Mesothelial cell of epicardium (in vitro differentiated cells): ENCODE results near the gene ANKZF1. TPM values are rescaled to one million over a fixed set of nuclear protein-coding genes. Genes with fewer than 3 reads are reported as not detected.

Source experiments
- DNase-seq, 2 experiments: peaks; one replicate each; pipeline ENCODE4 v3.0.0; 2021; ENCODE audit warnings: low spot score in 2 of 2; ENCODE audit not compliant: unreplicated experiment in 2 of 2
- H3K27ac Mint-ChIP-seq: 2 replicates; pipeline ENCODE4 v1.8.0; 2021; ENCODE audit warnings: mixed read lengths
- H3K27me3 Mint-ChIP-seq: 2 replicates; pipeline ENCODE4 v1.8.0; 2021; ENCODE audit warnings: low read depth, mixed read lengths
- H3K36me3 Mint-ChIP-seq: 2 replicates; pipeline ENCODE4 v1.8.0; 2021; ENCODE audit warnings: mixed read lengths
- H3K4me1 Mint-ChIP-seq: 2 replicates; pipeline ENCODE4 v1.8.0; 2021; ENCODE audit warnings: mixed read lengths
- H3K4me3 Mint-ChIP-seq: 2 replicates; pipeline ENCODE4 v1.8.0; 2021; ENCODE audit warnings: mild to moderate bottlenecking, moderate library complexity, mixed read lengths
- H3K9me3 Mint-ChIP-seq: 2 replicates; pipeline ENCODE4 v1.8.0; 2021; ENCODE audit warnings: mixed read lengths
- total RNA-seq: library from RNA; stranded (reverse); gene quantifications from 3 replicates; pipeline ENCODE4 v1.2.1, GENCODE V29; 2021
- TF ChIP-seq, protein P1 (sequence below): fragments of 200-600 bp; sonication (generic); IDR thresholded peaks from one replicate; pipeline ENCODE4 v1.5.0; 2021; ENCODE audit warnings: antibody characterized with exemption; ENCODE audit not compliant: unreplicated experiment

Gene ANKZF1
- total RNA-seq, 1 donor from 2014 or later = 65.3 TPM

DNA sequence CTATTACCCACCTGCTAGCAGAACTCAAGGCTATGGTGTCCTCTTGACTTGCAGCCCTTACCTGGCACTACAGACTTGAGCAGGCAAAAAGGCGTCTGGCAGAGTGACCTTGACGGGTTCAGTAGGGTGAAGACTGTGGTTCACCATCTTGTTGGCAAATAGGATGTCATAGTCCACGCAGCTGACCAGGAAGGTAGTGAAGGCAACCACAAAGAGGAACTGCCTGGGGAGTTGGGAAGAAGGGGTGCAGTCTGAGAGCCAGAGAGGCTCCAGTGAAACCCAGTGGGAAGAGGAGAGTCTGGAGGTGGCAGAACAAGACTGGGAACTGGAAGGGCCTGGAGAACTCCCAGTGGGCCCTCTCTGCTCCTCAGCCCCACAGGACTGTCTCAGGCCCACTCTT, 4.3 kb upstream of the ANKZF1 start:
- TF ChIP-seq, protein P1, sequence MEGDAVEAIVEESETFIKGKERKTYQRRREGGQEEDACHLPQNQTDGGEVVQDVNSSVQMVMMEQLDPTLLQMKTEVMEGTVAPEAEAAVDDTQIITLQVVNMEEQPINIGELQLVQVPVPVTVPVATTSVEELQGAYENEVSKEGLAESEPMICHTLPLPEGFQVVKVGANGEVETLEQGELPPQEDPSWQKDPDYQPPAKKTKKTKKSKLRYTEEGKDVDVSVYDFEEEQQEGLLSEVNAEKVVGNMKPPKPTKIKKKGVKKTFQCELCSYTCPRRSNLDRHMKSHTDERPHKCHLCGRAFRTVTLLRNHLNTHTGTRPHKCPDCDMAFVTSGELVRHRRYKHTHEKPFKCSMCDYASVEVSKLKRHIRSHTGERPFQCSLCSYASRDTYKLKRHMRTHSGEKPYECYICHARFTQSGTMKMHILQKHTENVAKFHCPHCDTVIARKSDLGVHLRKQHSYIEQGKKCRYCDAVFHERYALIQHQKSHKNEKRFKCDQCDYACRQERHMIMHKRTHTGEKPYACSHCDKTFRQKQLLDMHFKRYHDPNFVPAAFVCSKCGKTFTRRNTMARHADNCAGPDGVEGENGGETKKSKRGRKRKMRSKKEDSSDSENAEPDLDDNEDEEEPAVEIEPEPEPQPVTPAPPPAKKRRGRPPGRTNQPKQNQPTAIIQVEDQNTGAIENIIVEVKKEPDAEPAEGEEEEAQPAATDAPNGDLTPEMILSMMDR = no peak
- no peak overlapping the region for H3K4me3 Mint-ChIP-seq

DNA sequence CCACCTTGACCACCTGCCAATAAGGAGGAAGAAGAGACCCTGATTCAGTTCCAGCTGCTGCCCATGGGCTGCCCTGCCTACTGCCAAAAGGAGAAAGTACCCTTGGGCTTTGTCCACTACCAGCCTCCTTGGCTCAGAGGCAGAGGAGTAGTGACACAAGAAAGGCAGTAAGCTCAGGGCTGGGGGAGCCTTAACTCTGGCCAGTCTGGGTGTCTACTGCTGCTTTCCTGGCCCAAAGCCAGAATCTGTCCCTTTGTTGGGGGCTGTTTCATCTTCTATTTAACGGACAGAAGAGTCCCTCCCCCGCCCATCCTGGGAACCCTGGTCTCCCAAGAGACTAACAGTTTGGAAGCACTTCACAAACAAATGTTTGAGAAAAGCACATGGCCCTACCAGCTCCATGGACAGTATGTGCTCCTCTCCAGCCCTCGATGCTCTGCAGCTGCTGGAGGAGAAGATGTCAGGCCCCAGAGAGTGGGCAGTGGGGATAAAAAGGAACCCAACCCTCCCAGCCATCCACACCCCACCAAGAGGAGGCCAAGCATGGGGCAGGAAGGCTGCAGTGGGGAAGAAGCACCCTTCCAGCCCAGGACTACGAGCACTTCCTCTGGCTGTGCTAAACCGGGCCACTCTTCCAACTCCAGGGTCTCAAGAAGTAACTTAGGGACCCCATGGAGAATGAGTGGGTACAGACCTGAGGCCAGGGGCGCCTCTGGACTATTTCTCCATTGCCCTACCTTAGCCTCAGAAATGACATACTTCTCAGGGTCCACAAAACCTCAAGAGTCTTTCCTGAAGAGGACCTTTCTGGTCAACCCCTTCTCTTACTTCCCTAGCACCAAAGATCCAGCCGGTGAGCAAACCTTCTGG, 1.3 kb upstream of the ANKZF1 start:
- TF ChIP-seq, protein P1 = no peak
- Mint-ChIP-seq H3K36me3 (peaks cover 24% of the 10 kb centered on the region), H3K4me1 (peaks cover 23% of the 10 kb centered on the region), H3K27me3 (no peaks in the 10 kb centered on the region), H3K27ac (peak overlapping the region; percentile 76), H3K9me3 (no peaks in the 10 kb centered on the region), H3K4me3 (peak overlapping the region; percentile 99)
- DNase-seq = no peak

More for the DNA sequence above, 4.3 kb upstream of the ANKZF1 start:
- no peak for DNase-seq
- H3K4me1 Mint-ChIP-seq = peaks cover 19% of the 10 kb centered on the region
- no peaks in the 10 kb centered on the region for H3K27me3 Mint-ChIP-seq
- no peaks in the 10 kb centered on the region for H3K9me3 Mint-ChIP-seq
- no peak overlapping the region for H3K27ac Mint-ChIP-seq
- H3K36me3 Mint-ChIP-seq = peaks cover 31% of the 10 kb centered on the region

DNA sequence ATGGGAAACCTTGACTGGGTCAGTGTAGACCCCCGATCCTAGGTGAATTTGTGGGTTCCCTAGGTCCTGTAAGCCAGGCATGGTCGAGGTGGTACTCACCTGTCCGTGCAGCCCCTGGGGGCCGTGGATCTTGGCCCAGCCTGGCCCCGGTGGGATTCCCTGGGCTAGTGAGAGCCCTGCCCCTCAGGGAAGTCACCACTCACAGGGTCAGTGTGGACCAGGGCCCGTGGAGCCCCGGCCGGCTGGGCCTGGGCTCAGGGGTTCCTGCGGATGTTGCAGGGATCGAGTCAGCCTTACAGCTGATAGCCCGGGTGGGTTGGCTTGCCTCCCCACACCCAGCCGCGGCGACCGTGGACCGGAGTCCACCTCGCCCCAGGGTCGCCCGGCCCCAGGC, 698 bp upstream of the ANKZF1 start:
- no peak for DNase-seq
- peaks cover 23% of the 10 kb centered on the region for H3K4me1 Mint-ChIP-seq
- TF ChIP-seq, protein P1 = no peak
- H3K27ac Mint-ChIP-seq = peak overlapping the region; percentile 76
- peaks cover 20% of the 10 kb centered on the region for H3K36me3 Mint-ChIP-seq
- peak overlapping the region; percentile 99 for H3K4me3 Mint-ChIP-seq
- H3K9me3 Mint-ChIP-seq = no peaks in the 10 kb centered on the region
- H3K27me3 Mint-ChIP-seq = no peaks in the 10 kb centered on the region

DNA sequence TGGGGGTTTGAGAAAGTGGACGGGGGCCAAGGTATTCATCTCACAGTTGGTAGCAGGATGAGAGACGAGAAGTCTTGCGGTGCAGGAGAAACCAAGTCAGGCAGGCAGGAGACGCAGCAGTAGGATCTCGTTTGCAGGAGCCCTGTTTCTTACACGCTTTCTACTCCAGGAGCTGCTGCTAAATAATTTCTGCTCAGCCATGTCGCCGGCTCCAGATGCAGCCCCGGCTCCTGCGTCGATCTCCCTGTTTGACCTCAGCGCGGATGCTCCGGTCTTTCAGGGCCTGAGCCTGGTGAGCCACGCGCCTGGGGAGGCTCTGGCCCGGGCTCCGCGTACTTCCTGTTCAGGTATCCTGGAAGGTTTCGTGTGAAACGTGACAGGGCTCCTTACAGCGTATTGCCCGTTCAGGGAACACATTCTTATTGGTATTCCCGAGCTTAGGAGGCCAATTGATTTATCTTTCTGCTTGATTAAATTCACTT, 494 bp downstream of the ANKZF1 start:
- H3K4me1 Mint-ChIP-seq = peaks cover 23% of the 10 kb centered on the region
- TF ChIP-seq, protein P1 = no peak
- H3K27ac Mint-ChIP-seq = peak overlapping the region; percentile 98
- DNase-seq = peak in 1 of 2 experiments; percentile 55
- H3K4me3 Mint-ChIP-seq = peak overlapping the region; percentile 99
- no peaks in the 10 kb centered on the region for H3K9me3 Mint-ChIP-seq
- H3K27me3 Mint-ChIP-seq = no peaks in the 10 kb centered on the region
- peaks cover 15% of the 10 kb centered on the region for H3K36me3 Mint-ChIP-seq

DNA sequence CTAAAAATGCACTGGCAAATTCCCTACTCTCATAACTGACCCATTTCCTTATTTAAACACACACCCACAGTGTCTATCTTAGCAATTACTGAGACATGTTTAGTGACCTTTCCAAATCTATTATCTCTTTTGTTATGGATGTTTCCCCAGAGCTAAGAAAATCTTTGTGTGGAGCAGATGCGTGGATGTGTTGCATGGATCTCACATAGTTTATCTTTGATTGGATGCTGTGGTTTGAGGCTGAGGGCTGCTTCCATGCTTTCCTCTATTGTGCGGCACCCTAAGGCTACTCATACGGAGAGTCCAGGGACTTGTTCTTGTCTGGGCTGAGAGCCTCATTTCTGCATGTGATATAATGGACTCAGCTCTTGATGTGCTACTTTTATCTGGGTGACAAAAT, 4.7 kb downstream of the ANKZF1 start:
- TF ChIP-seq, protein P1 = no peak
- DNase-seq = no peak

More for the DNA sequence above, 4.7 kb downstream of the ANKZF1 start:
- H3K9me3 Mint-ChIP-seq = no peaks in the 10 kb centered on the region
- H3K36me3 Mint-ChIP-seq = peaks cover 15% of the 10 kb centered on the region
- no peaks in the 10 kb centered on the region for H3K27me3 Mint-ChIP-seq
- peaks cover 9% of the 10 kb centered on the region for H3K4me1 Mint-ChIP-seq
- H3K4me3 Mint-ChIP-seq = no peak overlapping the region
- no peak overlapping the region for H3K27ac Mint-ChIP-seq
